K562 (cell line): ENCODE results near the gene NOL4. TPM values are rescaled to one million over a fixed set of nuclear protein-coding genes. Genes with fewer than 3 reads are reported as not detected.
A peak's percentile ranks its signal among the peaks of the same experiment; 100 is the strongest.

Experiments
- ATAC-seq: fragments of 200-7000 bp; cut with Tn5 transposase; 3 replicates; pipeline ENCODE4 v1.9.1; 2020; ENCODE audit warnings: moderate library complexity
- BruUV-seq: library from RNA; stranded (reverse); fragments of 400-500 nt; replicated peaks from 2 replicates; lab custom pipeline; 2021; lab: Mats Ljungman, UMichigan
- CTCF ChIA-PET: fragments of 300-600 bp; formaldehyde crosslinking; extraction: SDS; loops from one replicate; lab custom pipeline; 2021; ENCODE audit warnings: low intra/inter-chr PET ratio; lab: Yijun Ruan, JAX
- POLR2A ChIA-PET: fragments of 300-600, 350-650 bp; sonication (Branson Sonifier 250); formaldehyde crosslinking; extraction: SDS; loops from one replicate; lab custom pipeline; 2021; ENCODE audit warnings: antibody characterized with exemption, inconsistent platforms; lab: Yijun Ruan, JAX
- DNase-seq, 4 experiments: peaks; one replicate each; pipeline versions ENCODE4 v3.0.0 to v3.0.0-alpha.2; 2011 to 2018; ENCODE audit warnings: low spot score in 3 of 4, mixed read lengths in 3 of 4; ENCODE audit errors: extremely low read depth in 1 of 4
- FAIRE-seq: peaks from 2 replicates; lab custom pipeline; 2011; peaks lifted over from hg19 to GRCh38; lab: Jason Lieb, UNC
- H2AFZ ChIP-seq: 2 replicates; pipeline ENCODE4 v1.6.0; 2011; ENCODE audit warnings: low read depth, low read length, control low read depth, inconsistent platforms
- H3K27ac ChIP-seq: fragments of 200-600 bp; 3 replicates; pipeline ENCODE4 v1.8.0; 2011; ENCODE audit warnings: low read depth, mild to moderate bottlenecking, control low read depth, inconsistent platforms, low read length, moderate library complexity, mixed read lengths; ENCODE audit errors: extremely low read depth
- H3K27me3 ChIP-seq, 2 experiments: fragments of 300-600 bp in 1 of 2; 2 replicates in 1 of 2; 3 replicates in 1 of 2; pipeline versions ENCODE4 v1.6.0 to v1.8.0; 2011; ENCODE audit warnings: inconsistent platforms in 2 of 2, low read length in 2 of 2, mild to moderate bottlenecking in 1 of 2, mixed read lengths in 1 of 2, moderate library complexity in 1 of 2; ENCODE audit not compliant: control insufficient read depth in 2 of 2, insufficient read depth in 2 of 2
- H3K36me3 ChIP-seq: fragments of 300-600 bp; 3 replicates; pipeline ENCODE4 v1.8.0; 2011; ENCODE audit warnings: mild to moderate bottlenecking, low read length, inconsistent platforms; ENCODE audit not compliant: control insufficient read depth, insufficient read depth
- H3K4me1 ChIP-seq, 2 experiments: fragments of 200-600 bp in 1 of 2; replicated peaks in 1 of 2; 2 replicates in 1 of 2; 3 replicates in 1 of 2; pipeline versions ENCODE4 v1.5.1 to v1.8.0; 2011; ENCODE audit warnings: inconsistent platforms in 2 of 2, low read length in 2 of 2, mild to moderate bottlenecking in 1 of 2, mixed read lengths in 1 of 2, moderate library complexity in 1 of 2; ENCODE audit not compliant: control insufficient read depth in 2 of 2, insufficient read depth in 2 of 2
- H3K4me2 ChIP-seq: 2 replicates; pipeline ENCODE4 v1.6.1; 2011; ENCODE audit warnings: low read length, control low read depth, inconsistent platforms, mixed read lengths; ENCODE audit not compliant: insufficient read depth
- H3K4me3 ChIP-seq: fragments of 200-600 bp; sonication (generic), shearing (Covaris generic); 2 replicates; pipeline ENCODE4 v1.5.1; 2016; ENCODE audit warnings: control low read depth, inconsistent platforms
- H3K79me2 ChIP-seq: fragments of 200-600 bp; 3 replicates; pipeline ENCODE4 v1.8.0; 2011; ENCODE audit warnings: low read length, inconsistent platforms; ENCODE audit not compliant: control insufficient read depth, insufficient read depth
- H3K9ac ChIP-seq, 2 experiments: 2 replicates each; pipeline versions ENCODE4 v1.6.0 to v1.6.1; 2011; ENCODE audit warnings: low read depth in 2 of 2, low read length in 2 of 2, control low read depth in 1 of 2, inconsistent platforms in 1 of 2, mild to moderate bottlenecking in 1 of 2, mixed read lengths in 1 of 2; ENCODE audit not compliant: insufficient read depth in 1 of 2
- H3K9me1 ChIP-seq: one replicate; pipeline ENCODE4 v1.6.0; 2011; ENCODE audit warnings: inconsistent platforms, mild to moderate bottlenecking, low read length, moderate library complexity; ENCODE audit not compliant: control insufficient read depth, insufficient read depth
- H3K9me3 ChIP-seq: replicated peaks from 2 replicates; pipeline ENCODE4 v1.5.1; 2011; ENCODE audit warnings: low read depth, low read length, inconsistent platforms; ENCODE audit not compliant: control insufficient read depth, insufficient read depth
- H4K20me1 ChIP-seq: replicated peaks from 2 replicates; pipeline ENCODE4 v1.6.1; 2011; ENCODE audit warnings: low read length, inconsistent platforms, mixed read lengths; ENCODE audit not compliant: control insufficient read depth, insufficient read depth
- CEBPB ChIP-seq: fragments of 450-650 bp; IDR thresholded peaks from 2 replicates; pipeline ENCODE4 v1.6.1; 2016; ENCODE audit warnings: missing genetic modification characterization, missing compliant biosample characterization
- ESRRB ChIP-seq: fragments of 250-450 bp; sonication (Bioruptor Pico); IDR thresholded peaks from 2 replicates; pipeline ENCODE4 v1.5.0; 2020; ENCODE audit warnings: mild to moderate bottlenecking, moderate library complexity, borderline replicate concordance
- GABPB2 ChIP-seq: fragments of 250-450 bp; sonication (Bioruptor Pico); conservative IDR thresholded peaks from 2 replicates; pipeline ENCODE4 v1.5.1; 2021; ENCODE audit warnings: mild to moderate bottlenecking
- MEF2D ChIP-seq: conservative IDR thresholded peaks from 2 replicates; pipeline ENCODE4 v1.6.1; 2016; ENCODE audit warnings: low read depth, missing genetic modification characterization, missing compliant biosample characterization
- NCOA1 ChIP-seq: fragments of 450-650 bp; IDR thresholded peaks from 2 replicates; pipeline ENCODE4 v1.6.1; 2016; ENCODE audit warnings: low read depth
- NCOA4 ChIP-seq: fragments of 450-650 bp; IDR thresholded peaks from 2 replicates; pipeline ENCODE4 v1.6.1; 2018; ENCODE audit warnings: mild to moderate bottlenecking; ENCODE audit not compliant: partially characterized antibody
- TCF7 ChIP-seq: sonication (generic); IDR thresholded peaks from 2 replicates; pipeline ENCODE4 v1.6.1; 2016; ENCODE audit warnings: antibody characterized with exemption, borderline replicate concordance
- THAP12 ChIP-seq: fragments of 250-450 bp; sonication (Bioruptor Pico); IDR thresholded peaks from 2 replicates; pipeline ENCODE4 v1.9.0; 2021; ENCODE audit warnings: mild to moderate bottlenecking, inconsistent platforms
- ZNF146 ChIP-seq: IDR thresholded peaks from one replicate; pipeline ENCODE4 v1.6.1; 2018; ENCODE audit warnings: missing compliant biosample characterization; ENCODE audit not compliant: unreplicated experiment
- WGBS: fragments of 100-300 bp; shearing (Covaris generic); methylation state at CpG from one replicate; pipeline ENCODE4 v1.1.6; 2016; ENCODE audit warnings: low coverage, mixed read lengths; ENCODE audit not compliant: insufficient coverage; ENCODE audit errors: missing lambda C conversion rate; 5-methylcytosine and 5-hydroxymethylcytosine counted together
- in situ Hi-C: fragments of 300-500 bp; cut with MboI; formaldehyde crosslinking; loops from 4 replicates; pipeline ENCODE4 v1.15.0; 2018; ENCODE audit warnings: inconsistent platforms, mixed read lengths
- intact Hi-C: fragments of 100-400 bp; cut with micrococcal nuclease; formaldehyde crosslinking; loops from 2 replicates; pipeline ENCODE4 v1.14.2; 2022
- polyA plus RNA-seq, 8 experiments: library from polyadenylated mRNA; depleted of rRNA in 4 of 8; stranded (reverse) in 5 of 8; unstranded in 3 of 8; fragments of >200 nt; fragmentation: Nextera tagmentation in 2 of 8; fragmentation: Illumina TruSeq in 1 of 8; extraction: Ambion mirVana in 2 of 8; extraction: Trizol in 1 of 8; gene quantifications; 2 replicates each; pipeline versions ENCODE4 v1.2.1 to v1.2.3, GENCODE V29; 2011 to 2014; ENCODE audit warnings: inconsistent platforms in 1 of 8, missing spikeins in 1 of 8
- total RNA-seq, 7 experiments: library from RNA; depleted of rRNA in 6 of 7; stranded (reverse); fragments of >200 nt in 6 of 7; fragmentation: Illumina TruSeq in 2 of 7; extraction: Trizol in 2 of 7; gene quantifications; 2 replicates each; pipeline versions ENCODE4 v1.2.1 to v1.2.3, GENCODE V29; 2011 to 2021; ENCODE audit warnings: low replicate concordance in 1 of 7
- TF ChIP-seq, protein P1 (sequence below): fragments of 150-350 bp; conservative IDR thresholded peaks from 2 replicates; pipeline ENCODE4 v1.6.1; 2014; ENCODE audit warnings: low read length

Gene NOL4
- total and polyA plus RNA-seq, 9 of the 15 experiments (the other 6 are each of a cell fraction or from before 2014, with no cell fraction given): not detected

GRCh38 chr18:34251919-34252318, 27.2 kb upstream of the NOL4 start:
- no peak overlapping the region for H2AFZ ChIP-seq
- no peaks in the 10 kb centered on the region for H3K4me1 ChIP-seq
- H3K27ac ChIP-seq: no peak overlapping the region
- no peaks in the 10 kb centered on the region for H3K36me3 ChIP-seq
- TF ChIP-seq ESRRB (CRISPR knock-in tag): no peak
- no peak for TF ChIP-seq NCOA4
- no peak for TF ChIP-seq ZNF146 (CRISPR knock-in tag)
- TF ChIP-seq, all 486 proteins: peak for 0
- WGBS: 0% methylated on average over 2 of the region's 2 CpGs
- Histone ChIP-seq H3K27me3 (no peaks in the 10 kb centered on the region), H3K9me1 (no peaks in the 10 kb centered on the region), H4K20me1 (no peaks in the 10 kb centered on the region), H3K4me3 (no peak overlapping the region), H3K9ac (no peak overlapping the region), H3K9me3 (peaks cover 2% of the 10 kb centered on the region; the same call in 1 of the 2 replicates), H3K79me2 (no peaks in the 10 kb centered on the region), H3K4me2 (no peak overlapping the region)
- intact Hi-C loops (no loop called here), in situ Hi-C loops (no loop called here)
- FAIRE-seq (no peak), ATAC-seq (no peak), DNase-seq (no peak)
- BruUV-seq: no TSS peak
- ChIA-PET POLR2A (no interaction called here), CTCF (interaction anchor here (0.7 kb wide), 1 partner anchor 32 kb away, joined by 3 read pairs; no protein-coding TSS in a partner anchor)

GRCh38 chr18:34248727-34249126, 24.0 kb upstream of the NOL4 start:
- Histone ChIP-seq H3K4me2 (no peak overlapping the region), H3K9me3 (peaks cover 1% of the 10 kb centered on the region), H3K27me3 (no peaks in the 10 kb centered on the region), H4K20me1 (no peaks in the 10 kb centered on the region), H3K27ac (no peak overlapping the region), H3K9ac (no peak overlapping the region), H2AFZ (no peak overlapping the region), H3K4me1 (no peaks in the 10 kb centered on the region), H3K9me1 (no peaks in the 10 kb centered on the region), H3K36me3 (no peaks in the 10 kb centered on the region), H3K79me2 (no peaks in the 10 kb centered on the region), H3K4me3 (no peak overlapping the region)
- WGBS: 0% methylated on average over 3 of the region's 3 CpGs
- POLR2A ChIA-PET: no interaction called here
- intact Hi-C loops: no loop called here
- FAIRE-seq (no peak), ATAC-seq (no peak), DNase-seq (no peak)
- CTCF ChIA-PET: no interaction called here
- in situ Hi-C loops: no loop called here
- BruUV-seq: no TSS peak
- no peak for TF ChIP-seq TCF7
- peak; percentile 26; the same call in 1 of the 2 replicates for TF ChIP-seq CEBPB (tag)
- no peak for TF ChIP-seq NCOA1
- TF ChIP-seq GABPB2 (CRISPR knock-in tag): no peak
- TF ChIP-seq THAP12 (CRISPR knock-in tag): no peak
- no peak for TF ChIP-seq MEF2D (tag)
- TF ChIP-seq, protein P1, sequence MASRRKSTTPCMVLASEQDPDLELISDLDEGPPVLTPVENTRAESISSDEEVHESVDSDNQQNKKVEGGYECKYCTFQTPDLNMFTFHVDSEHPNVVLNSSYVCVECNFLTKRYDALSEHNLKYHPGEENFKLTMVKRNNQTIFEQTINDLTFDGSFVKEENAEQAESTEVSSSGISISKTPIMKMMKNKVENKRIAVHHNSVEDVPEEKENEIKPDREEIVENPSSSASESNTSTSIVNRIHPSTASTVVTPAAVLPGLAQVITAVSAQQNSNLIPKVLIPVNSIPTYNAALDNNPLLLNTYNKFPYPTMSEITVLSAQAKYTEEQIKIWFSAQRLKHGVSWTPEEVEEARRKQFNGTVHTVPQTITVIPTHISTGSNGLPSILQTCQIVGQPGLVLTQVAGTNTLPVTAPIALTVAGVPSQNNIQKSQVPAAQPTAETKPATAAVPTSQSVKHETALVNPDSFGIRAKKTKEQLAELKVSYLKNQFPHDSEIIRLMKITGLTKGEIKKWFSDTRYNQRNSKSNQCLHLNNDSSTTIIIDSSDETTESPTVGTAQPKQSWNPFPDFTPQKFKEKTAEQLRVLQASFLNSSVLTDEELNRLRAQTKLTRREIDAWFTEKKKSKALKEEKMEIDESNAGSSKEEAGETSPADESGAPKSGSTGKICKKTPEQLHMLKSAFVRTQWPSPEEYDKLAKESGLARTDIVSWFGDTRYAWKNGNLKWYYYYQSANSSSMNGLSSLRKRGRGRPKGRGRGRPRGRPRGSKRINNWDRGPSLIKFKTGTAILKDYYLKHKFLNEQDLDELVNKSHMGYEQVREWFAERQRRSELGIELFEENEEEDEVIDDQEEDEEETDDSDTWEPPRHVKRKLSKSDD: no peak
